GM23248 (cell line): ENCODE data around the gene SHE. TPM values are rescaled to one million over a fixed set of nuclear protein-coding genes. Genes with fewer than 3 reads are reported as not detected.

Experiments
- DNase-seq: peaks from one replicate; pipeline ENCODE4 v3.0.0-alpha.2; 2015
- H2AFZ ChIP-seq: fragments of 200-600 bp; sonication (generic); 2 replicates; pipeline ENCODE4 v1.6.1; 2016; ENCODE audit warnings: antibody characterized with exemption
- H3F3A ChIP-seq: fragments of 200-600 bp; sonication (generic); 2 replicates; pipeline ENCODE4 v1.6.1; 2016; ENCODE audit warnings: mild to moderate bottlenecking, antibody characterized with exemption, mixed run types; ENCODE audit not compliant: insufficient read depth
- H3K27ac ChIP-seq: fragments of 200-600 bp; sonication (generic); 2 replicates; pipeline ENCODE4 v1.5.1; 2016; ENCODE audit warnings: mild to moderate bottlenecking
- H3K27me3 ChIP-seq: fragments of 200-600 bp; sonication (generic); replicated peaks from 2 replicates; pipeline ENCODE4 v1.6.1; 2016; ENCODE audit warnings: mild to moderate bottlenecking; ENCODE audit not compliant: insufficient read depth
- H3K36me3 ChIP-seq: fragments of 200-600 bp; sonication (generic); 2 replicates; pipeline ENCODE4 v1.6.1; 2016; ENCODE audit warnings: low read depth, mild to moderate bottlenecking
- H3K4me1 ChIP-seq: fragments of 200-600 bp; sonication (generic); 2 replicates; pipeline ENCODE4 v1.6.1; 2016; ENCODE audit warnings: mild to moderate bottlenecking; ENCODE audit not compliant: insufficient read depth
- H3K4me2 ChIP-seq: fragments of 200-600 bp; sonication (generic); one replicate; pipeline ENCODE4 v1.6.1; 2016; ENCODE audit warnings: mild to moderate bottlenecking; ENCODE audit not compliant: unreplicated experiment
- H3K4me3 ChIP-seq: fragments of 200-600 bp; sonication (generic); 2 replicates; pipeline ENCODE4 v1.5.1; 2016; ENCODE audit warnings: mild to moderate bottlenecking
- H3K79me2 ChIP-seq: fragments of 200-600 bp; sonication (generic); 2 replicates; pipeline ENCODE4 v1.6.1; 2016; ENCODE audit warnings: mild to moderate bottlenecking; ENCODE audit not compliant: insufficient read depth
- H3K9ac ChIP-seq: fragments of 200-600 bp; sonication (generic); 2 replicates; pipeline ENCODE4 v1.6.1; 2016; ENCODE audit warnings: mild to moderate bottlenecking
- H3K9me2 ChIP-seq: fragments of 200-600 bp; sonication (generic); 2 replicates; pipeline ENCODE4 v1.6.1; 2016; ENCODE audit warnings: mixed run types, mild to moderate bottlenecking, moderate library complexity; ENCODE audit not compliant: insufficient read depth
- H3K9me3 ChIP-seq: fragments of 200-600 bp; sonication (generic); one replicate; pipeline ENCODE4 v1.6.1; 2017; ENCODE audit warnings: low read depth
- H4K20me1 ChIP-seq: fragments of 200-600 bp; sonication (generic); 2 replicates; pipeline ENCODE4 v1.6.0; 2016; ENCODE audit not compliant: insufficient read depth
- EZH2 ChIP-seq: fragments of 200-600 bp; sonication (generic); IDR thresholded peaks from 2 replicates; pipeline ENCODE4 v1.6.1; 2018; ENCODE audit warnings: antibody characterized with exemption, mild to moderate bottlenecking; ENCODE audit not compliant: insufficient read depth, poor library complexity, severe bottlenecking
- EZH2phosphoT487 ChIP-seq: fragments of 200-600 bp; sonication (generic); IDR thresholded peaks from 2 replicates; pipeline ENCODE4 v1.6.1; 2018; ENCODE audit warnings: antibody characterized with exemption, moderate library complexity, mild to moderate bottlenecking, low read depth; ENCODE audit not compliant: insufficient read depth
- WGBS, 2 experiments: methylation state at CpG; one replicate each; pipeline ENCODE4 v1.1.6; 2015 to 2017; ENCODE audit warnings: low lambda C conversion rate in 2 of 2, low coverage in 1 of 2; ENCODE audit errors: missing lambda C conversion rate in 2 of 2; 5-methylcytosine and 5-hydroxymethylcytosine counted together
- in situ Hi-C: fragments of 300-500 bp; cut with MboI; formaldehyde crosslinking; loops from 2 replicates; pipeline ENCODE4 v1.15.0; 2020
- polyA plus RNA-seq: library from polyadenylated mRNA; unstranded; fragments of >200 nt; fragmentation: Nextera tagmentation; extraction: Ambion mirVana; gene quantifications from 2 replicates; pipeline ENCODE4 v1.2.1, GENCODE V29; 2016
- total RNA-seq: library from RNA; depleted of rRNA; stranded (reverse); fragments of >200 nt; shearing (Covaris generic); gene quantifications from 2 replicates; pipeline ENCODE4 v1.2.3, GENCODE V29; 2014

SHE gene
- total and polyA plus RNA-seq, 2 experiments from 2014 or later, result 0.03 TPM; not detected in 1

DNA sequence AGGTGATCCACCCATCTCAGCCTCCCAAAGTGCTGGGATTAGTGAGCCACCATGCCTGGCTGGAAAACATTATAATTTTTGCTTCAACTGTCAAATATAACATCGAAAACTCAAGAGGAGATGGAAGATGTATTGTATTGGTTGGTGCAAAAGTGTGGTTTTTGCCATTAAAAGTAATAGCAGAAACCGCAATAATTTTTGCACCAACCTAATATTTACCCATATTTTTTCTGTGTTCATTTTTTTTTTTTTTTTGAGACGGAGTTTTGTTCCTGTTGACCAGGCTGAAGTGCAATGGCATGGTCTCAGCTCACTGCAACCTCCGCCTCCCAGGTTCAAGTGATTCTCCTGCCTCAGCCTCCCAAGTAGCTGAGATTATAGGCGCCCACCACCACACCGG, 27.1 kb upstream of the SHE start:
- H3K4me1 ChIP-seq, result no peaks in the 10 kb centered on the region
- H3K9ac ChIP-seq, result no peak overlapping the region
- H3F3A ChIP-seq, result no peaks in the 10 kb centered on the region
- no peak overlapping the region for H3K4me2 ChIP-seq
- no peaks in the 10 kb centered on the region for H3K36me3 ChIP-seq
- no peaks in the 10 kb centered on the region for H4K20me1 ChIP-seq
- H3K27ac ChIP-seq, result no peak overlapping the region
- H3K27me3 ChIP-seq, result peaks cover 4% of the 10 kb centered on the region; the same call in 1 of the 2 replicates
- no peak for TF ChIP-seq EZH2phosphoT487
- no peak for TF ChIP-seq EZH2
- in situ Hi-C loops, result loop anchor here (5.0 kb wide), 1 partner anchor 42 kb away; no protein-coding TSS in a partner anchor
- no peaks in the 10 kb centered on the region for H3K9me3 ChIP-seq
- no peak for DNase-seq
- no peaks in the 10 kb centered on the region for H3K79me2 ChIP-seq
- H2AFZ ChIP-seq, result no peak overlapping the region
- WGBS, 2 experiments, result 80 to 87% methylated on average over 6 of the region's 6 CpGs
- H3K4me3 ChIP-seq, result no peak overlapping the region
- H3K9me2 ChIP-seq, result no peaks in the 10 kb centered on the region

DNA sequence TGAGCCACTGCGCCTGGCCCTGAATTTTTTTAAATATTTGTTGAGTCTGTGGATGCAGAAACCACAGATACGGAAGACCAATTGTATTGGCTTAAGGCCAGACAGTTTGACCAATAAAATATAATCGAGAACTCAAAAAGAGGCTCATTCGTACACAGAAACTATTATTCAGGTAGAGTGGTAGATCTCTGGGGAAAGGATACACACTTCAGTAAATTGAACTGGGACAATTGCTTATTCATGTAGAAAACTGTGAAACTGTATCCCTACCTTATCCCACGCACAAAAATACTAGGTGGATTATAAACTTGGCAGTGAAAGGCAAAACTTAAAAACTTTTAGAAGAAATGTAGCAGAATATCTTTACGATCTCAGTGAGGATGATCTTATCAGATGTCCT, 25.0 kb upstream of the SHE start:
- Histone ChIP-seq H4K20me1 (no peaks in the 10 kb centered on the region), H3K9me3 (no peaks in the 10 kb centered on the region), H2AFZ (no peak overlapping the region), H3K79me2 (no peaks in the 10 kb centered on the region), H3K9ac (no peak overlapping the region), H3K4me3 (no peak overlapping the region), H3K27me3 (peaks cover 6% of the 10 kb centered on the region; the same call in 1 of the 2 replicates), H3F3A (no peaks in the 10 kb centered on the region), H3K4me2 (no peak overlapping the region), H3K4me1 (no peaks in the 10 kb centered on the region), H3K27ac (no peak overlapping the region), H3K36me3 (no peaks in the 10 kb centered on the region), H3K9me2 (no peaks in the 10 kb centered on the region)
- TF ChIP-seq EZH2phosphoT487 (no peak), EZH2 (no peak)
- DNase-seq, result no peak
- in situ Hi-C loops, result loop anchor here (5.0 kb wide), 1 partner anchor 40 kb away; no protein-coding TSS in a partner anchor
- 68 to 71% methylated on average over 6 of the region's 6 CpGs for WGBS, 2 experiments

DNA sequence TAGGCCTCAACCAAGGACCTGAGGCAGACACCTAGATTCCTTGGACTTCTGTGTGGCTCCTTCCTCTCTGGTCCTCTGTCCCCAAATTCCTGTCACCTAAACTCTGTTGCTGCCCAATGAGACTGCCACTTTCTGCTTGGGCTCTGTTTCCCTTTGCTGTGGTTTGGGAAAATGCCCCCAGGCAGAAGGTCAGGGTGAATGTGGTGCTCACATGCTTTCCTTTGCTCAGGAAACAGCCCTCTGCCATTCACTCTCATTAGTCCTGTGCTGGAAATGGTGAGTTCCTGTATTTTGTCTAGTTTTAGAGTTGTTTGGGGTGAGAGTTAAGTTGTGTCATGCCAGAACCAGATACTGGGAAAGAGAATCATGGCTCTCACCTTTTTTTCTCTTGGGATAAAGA, 22.7 kb upstream of the SHE start:
- H3K27me3 ChIP-seq, result peaks cover 9% of the 10 kb centered on the region
- no peak overlapping the region for H3K4me2 ChIP-seq
- no peaks in the 10 kb centered on the region for H3K79me2 ChIP-seq
- H3K9me2 ChIP-seq, result no peaks in the 10 kb centered on the region
- no peaks in the 10 kb centered on the region for H3K9me3 ChIP-seq
- no peak overlapping the region for H3K4me3 ChIP-seq
- no peak for TF ChIP-seq EZH2
- H2AFZ ChIP-seq, result no peak overlapping the region
- H3K9ac ChIP-seq, result no peak overlapping the region
- H3F3A ChIP-seq, result no peaks in the 10 kb centered on the region
- DNase-seq, result no peak
- no peaks in the 10 kb centered on the region for H3K36me3 ChIP-seq
- H3K27ac ChIP-seq, result no peak overlapping the region
- H3K4me1 ChIP-seq, result no peaks in the 10 kb centered on the region
- H4K20me1 ChIP-seq, result no peaks in the 10 kb centered on the region
- in situ Hi-C loops, result loop anchor here (5.0 kb wide), 1 partner anchor 38 kb away; no protein-coding TSS in a partner anchor

DNA sequence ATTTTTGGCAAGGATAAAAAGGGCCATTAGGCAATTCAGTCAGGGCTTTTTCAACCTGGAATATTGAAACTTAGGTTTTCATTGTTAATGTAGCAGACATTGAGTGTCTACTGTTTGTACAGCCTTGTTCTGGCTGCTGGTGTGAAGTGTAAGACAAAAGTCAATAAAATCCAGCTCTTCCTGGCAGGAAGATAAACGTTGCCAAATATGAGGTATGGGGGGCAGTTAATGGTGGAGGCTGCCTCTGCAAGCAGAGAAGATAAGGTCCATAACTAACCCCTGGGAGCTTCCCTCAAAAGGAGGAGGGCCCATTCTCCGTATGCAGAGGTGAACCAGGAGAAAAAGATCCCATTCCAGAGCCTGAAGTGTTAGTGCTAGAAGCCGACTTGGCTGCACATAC, 19.5 kb upstream of the SHE start:
- Histone ChIP-seq H3K9ac (no peak overlapping the region), H3K9me2 (no peaks in the 10 kb centered on the region), H3K36me3 (no peaks in the 10 kb centered on the region), H3K79me2 (no peaks in the 10 kb centered on the region), H3K9me3 (no peaks in the 10 kb centered on the region), H3K4me1 (no peaks in the 10 kb centered on the region), H3K27me3 (peaks cover 9% of the 10 kb centered on the region), H3K27ac (no peak overlapping the region), H2AFZ (no peak overlapping the region), H3F3A (no peaks in the 10 kb centered on the region), H4K20me1 (no peaks in the 10 kb centered on the region), H3K4me2 (no peak overlapping the region), H3K4me3 (no peak overlapping the region)
- DNase-seq, result no peak
- TF ChIP-seq EZH2phosphoT487 (no peak), EZH2 (no peak)
- in situ Hi-C loops, result no loop called here
- WGBS, 2 experiments, result 55 to 57% methylated on average over 3 of the region's 3 CpGs

DNA sequence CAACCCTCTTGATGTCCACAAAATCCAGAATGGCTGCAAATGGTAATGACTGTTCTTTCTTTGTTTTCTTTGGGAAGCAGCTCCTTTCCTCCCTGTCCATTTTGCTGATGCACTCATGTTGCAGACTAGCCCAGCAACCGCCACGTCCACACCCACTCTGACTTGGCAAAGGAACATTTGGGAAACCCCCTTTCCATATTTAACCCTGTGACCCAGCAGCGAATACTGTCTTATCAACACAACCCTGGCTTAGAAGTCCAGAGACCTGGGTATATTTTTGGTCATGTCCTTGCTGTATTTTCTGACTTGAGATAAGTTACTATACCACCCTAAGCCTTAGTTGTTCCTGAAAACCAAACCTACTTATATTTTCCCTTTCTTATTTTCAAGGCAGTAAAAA, 18.1 kb upstream of the SHE start:
- in situ Hi-C loops, result no loop called here
- H3F3A ChIP-seq, result no peaks in the 10 kb centered on the region
- no peaks in the 10 kb centered on the region for H4K20me1 ChIP-seq
- H3K9me2 ChIP-seq, result no peaks in the 10 kb centered on the region
- no peaks in the 10 kb centered on the region for H3K9me3 ChIP-seq
- H3K9ac ChIP-seq, result no peak overlapping the region
- peaks cover 9% of the 10 kb centered on the region for H3K27me3 ChIP-seq
- 30 to 31% methylated on average over 3 of the region's 3 CpGs for WGBS, 2 experiments
- no peaks in the 10 kb centered on the region for H3K4me1 ChIP-seq
- TF ChIP-seq EZH2phosphoT487, result no peak
- no peak for TF ChIP-seq EZH2
- no peak overlapping the region for H3K4me3 ChIP-seq
- no peaks in the 10 kb centered on the region for H3K36me3 ChIP-seq
- no peaks in the 10 kb centered on the region for H3K79me2 ChIP-seq
- DNase-seq, result no peak
- H2AFZ ChIP-seq, result no peak overlapping the region
- no peak overlapping the region for H3K4me2 ChIP-seq
- H3K27ac ChIP-seq, result no peak overlapping the region
